Left renal pelvis (tissue), 4 donors: Measurements from ENCODE around the gene CRYBA2. TPM values are rescaled to one million over a fixed set of nuclear protein-coding genes. Genes with fewer than 3 reads are reported as not detected.

Experiments used
- DNase-seq, 4 donors: peaks; one replicate each; pipeline ENCODE4 v3.0.0-alpha.2; 2013; ENCODE audit warnings: low read depth in 4 of 4, low spot score in 3 of 4
- polyA plus RNA-seq, 4 donors: library from polyadenylated mRNA; unstranded; fragments of 120-200 nt; gene quantifications; one replicate each; pipeline ENCODE4 v1.2.1, GENCODE V29; 2013; ENCODE audit not compliant: insufficient read length in 4 of 4

The CRYBA2 gene
- polyA plus RNA-seq, 4 donors: not detected

DNA sequence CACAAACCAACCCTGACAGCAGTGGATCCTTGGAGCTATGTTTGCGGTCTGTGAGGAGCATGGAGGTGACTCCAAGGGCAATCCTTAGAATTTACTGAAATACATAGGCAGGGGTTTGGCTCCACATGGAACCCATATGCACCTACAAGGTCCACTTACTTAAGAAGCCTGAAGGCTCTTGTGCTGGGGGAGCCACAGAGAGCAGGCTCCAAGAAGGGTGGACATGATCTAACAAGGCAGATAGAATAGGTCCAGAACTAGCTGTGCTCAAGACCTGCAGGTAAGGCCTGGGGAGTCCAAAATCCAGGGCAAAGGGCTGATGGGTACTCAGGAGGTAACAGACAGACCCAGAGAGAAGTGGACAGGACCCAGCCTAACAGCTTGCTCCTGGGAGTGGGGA lies 34.9 kb downstream of the CRYBA2 start:
- DNase-seq: no peak

DNA sequence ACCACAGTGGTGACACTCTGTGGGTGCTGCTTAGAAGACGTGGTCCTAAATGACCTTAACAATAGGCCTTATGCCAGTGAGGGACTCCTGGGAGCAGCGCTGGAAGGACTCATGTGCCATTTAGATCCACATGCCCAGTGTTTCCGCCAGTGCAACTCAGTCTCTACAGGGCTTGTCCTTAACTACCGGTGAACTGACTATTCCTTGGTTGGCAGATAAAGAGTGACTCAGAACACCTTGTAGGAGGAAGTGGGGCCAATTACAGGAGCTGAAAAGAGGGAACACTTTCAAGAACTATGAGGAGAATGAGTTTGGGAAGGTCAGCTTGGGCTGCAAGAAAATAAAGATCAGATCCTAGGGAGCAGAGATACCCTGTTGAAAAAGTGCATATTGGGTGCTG lies 35.6 kb downstream of the CRYBA2 start:
- no peak for DNase-seq

DNA sequence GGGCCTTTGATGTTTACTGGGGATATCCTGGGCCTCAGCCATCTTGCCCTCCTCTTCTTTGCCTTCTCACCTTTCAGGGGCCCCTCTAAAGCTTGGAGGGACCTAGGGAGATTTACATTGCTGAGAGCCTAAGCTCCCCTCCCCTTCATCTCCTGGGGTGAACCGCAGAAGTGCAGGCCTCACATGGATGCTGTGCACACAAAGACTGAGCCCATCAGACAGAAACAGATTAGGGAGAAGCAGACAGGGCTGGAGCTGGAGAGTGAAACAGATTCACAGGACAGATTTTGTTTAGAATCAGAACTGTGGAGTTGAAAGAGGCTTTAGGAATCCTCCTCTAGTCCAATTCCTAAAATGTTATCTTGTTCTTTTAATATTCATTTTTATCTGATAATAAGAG lies 37.2 kb downstream of the CRYBA2 start:
- no peak for DNase-seq

DNA sequence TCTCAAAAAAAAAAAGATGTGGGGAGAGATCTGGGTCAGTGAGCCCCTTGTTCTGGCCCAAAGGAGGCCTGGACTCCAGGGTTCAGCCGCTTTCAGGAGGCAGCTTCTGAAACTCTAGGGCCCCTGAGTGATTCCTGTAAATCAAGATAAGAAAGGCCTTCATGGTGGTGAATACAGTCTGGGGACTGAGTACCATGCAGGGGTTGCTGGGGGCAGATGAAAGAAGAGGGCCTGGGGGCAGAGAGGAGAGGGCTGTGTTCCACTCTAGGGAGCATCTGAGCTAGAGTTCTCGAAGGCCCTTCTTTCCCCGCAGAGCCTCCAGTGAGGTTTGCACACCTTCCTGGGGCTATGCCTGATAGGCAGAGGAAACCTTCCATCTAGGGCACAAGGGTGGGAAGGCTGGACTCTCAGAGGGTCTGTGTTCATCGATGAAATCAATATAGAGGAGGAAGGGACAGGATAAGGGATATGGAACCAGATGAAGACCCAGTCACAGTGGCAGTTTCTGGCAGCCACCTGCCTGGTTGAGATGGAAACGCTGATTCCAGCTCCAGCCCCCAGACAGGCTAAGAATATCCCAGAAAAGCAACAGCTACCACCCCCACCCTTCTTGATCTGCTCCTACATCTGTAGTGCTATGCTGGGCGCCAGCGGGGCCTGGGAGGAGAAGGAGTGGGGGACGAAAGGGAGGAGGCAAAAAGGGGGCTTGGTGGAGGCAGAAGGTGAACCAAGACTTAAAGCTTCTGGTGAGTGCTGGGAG lies 38.5 kb downstream of the CRYBA2 start:
- DNase-seq: no peak

DNA sequence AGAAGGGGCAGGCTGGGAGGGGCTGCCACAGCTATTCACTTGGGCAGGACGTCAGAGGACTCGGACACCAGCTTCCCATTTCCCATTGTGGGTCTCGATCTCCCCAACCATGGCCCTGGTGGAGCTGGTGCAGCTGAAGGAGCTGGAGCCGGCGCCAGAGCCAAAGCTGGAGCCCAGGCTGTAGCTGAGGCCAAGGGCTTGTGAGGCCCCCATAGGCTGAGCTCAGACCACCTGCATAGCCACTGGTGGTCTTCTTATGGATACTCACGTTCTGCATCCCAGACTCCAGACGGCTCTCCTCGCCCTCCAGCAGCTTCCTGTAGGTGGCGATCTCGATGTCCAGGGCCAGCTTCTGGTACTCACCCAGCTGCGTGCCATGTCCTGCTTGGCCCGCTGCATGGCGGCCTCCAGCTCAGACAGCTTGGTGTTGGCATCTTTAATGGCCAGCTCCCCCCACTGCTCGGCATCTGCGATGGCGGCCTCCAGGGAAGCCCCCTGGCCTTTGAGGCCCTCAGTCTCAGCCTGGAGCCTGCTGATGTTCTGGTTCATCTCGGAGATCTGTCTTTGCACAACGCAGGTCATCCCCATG lies 39.8 kb downstream of the CRYBA2 start:
- no peak for DNase-seq

DNA sequence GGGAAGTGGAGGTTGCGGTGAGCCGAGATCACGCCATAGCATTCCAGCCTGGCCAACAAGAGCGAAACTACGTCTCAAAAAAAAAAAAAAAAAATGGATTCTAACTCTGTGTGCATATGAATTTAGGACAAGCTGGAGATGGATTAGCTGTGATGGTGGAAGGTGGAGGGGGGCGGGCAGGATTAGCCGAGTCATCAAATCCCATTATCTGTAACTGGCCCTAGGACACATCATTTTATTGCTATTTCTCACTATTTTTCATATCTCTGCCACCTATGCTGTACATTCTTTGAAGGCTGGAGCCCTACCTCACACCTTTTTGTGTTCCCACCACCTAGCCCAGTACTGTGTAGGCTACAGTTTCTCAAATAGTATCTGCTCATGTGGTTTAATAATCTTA lies 41.1 kb downstream of the CRYBA2 start:
- no peak for DNase-seq

DNA sequence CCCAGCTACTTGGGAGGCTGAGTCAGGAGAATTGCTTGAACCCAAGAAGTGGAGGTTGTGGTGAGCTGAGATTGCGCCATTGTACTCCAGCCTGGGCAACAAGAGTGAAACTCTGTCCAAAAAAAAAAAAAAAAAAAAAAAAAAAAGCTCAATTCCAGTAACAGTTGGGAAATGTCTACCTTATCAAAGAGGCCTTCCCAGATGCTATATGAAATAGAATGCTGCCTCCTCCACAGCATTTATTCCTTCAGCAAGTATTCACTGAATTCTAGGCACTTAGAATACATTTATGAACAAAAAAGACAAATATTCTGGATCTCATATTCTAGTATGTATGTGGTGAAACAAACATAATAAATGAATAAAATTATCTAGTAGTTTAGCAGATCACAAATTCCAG lies 46.6 kb downstream of the CRYBA2 start:
- no peak for DNase-seq

DNA sequence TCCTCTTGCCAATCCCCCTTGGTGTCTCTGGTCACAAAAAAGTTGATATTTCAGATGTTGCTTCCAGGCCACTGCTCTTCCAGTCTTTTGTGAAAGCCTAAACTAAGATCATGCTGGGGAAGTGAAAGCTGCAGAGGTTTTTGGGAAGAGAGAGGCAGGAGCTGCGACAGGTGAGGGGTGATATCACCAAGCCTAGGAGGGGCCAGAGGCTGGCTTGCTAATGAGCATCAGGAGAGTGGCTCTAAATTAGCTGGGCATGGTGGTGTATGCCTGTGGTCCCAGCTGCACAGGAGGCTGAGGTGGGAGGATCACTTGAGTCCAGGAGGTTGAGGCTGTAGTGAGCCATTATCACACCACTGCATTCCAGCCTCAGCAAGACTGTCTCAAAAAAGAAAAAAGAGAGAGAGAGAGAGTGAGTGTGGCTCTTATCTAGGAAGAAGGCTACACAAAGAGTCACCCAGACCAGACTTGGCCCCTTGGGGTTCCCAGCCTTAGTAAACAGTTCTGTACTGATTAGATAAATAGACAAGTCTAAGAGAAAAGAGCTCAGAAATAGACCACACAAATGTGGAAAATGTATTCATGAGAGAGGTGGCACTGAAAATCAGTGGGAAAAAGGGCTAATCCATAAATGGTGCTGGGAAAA lies 48.3 kb downstream of the CRYBA2 start:
- no peak for DNase-seq

Other genes with a start within 250 kb of the CRYBA2 start
- gene CYP27A1, start 211.3 kb downstream of the CRYBA2 start, polyA plus RNA-seq: 10 to 100 TPM; 10.6 to 52.6 (median 42.3) TPM
- not detected for gene PRKAG3, start 161.6 kb downstream of the CRYBA2 start, polyA plus RNA-seq
- 1 to 10 TPM in 1 of 4 donors, under 1 TPM in 3; 0.20 to 1.9 (median 0.43) TPM for gene WNT6, start 133.6 kb downstream of the CRYBA2 start, polyA plus RNA-seq
- gene WNT10A, start 112.6 kb downstream of the CRYBA2 start, polyA plus RNA-seq: 1 to 10 TPM in 2 of 4 donors, under 1 TPM in 2; 0.08 to 1.5 (median 0.96) TPM
- under 1 TPM in 3 of 4 donors, not detected in 1; 0.08 to 0.14 (median 0.14) TPM for gene CDK5R2, start 33.8 kb downstream of the CRYBA2 start, polyA plus RNA-seq
- gene FEV, start 8.2 kb downstream of the CRYBA2 start, polyA plus RNA-seq: under 1 TPM in 3 of 4 donors, not detected in 1; 0.11 to 0.46 (median 0.11) TPM
- gene CFAP65, start 48.1 kb upstream of the CRYBA2 start, polyA plus RNA-seq: under 1 TPM; 0.20 to 0.43 (median 0.27) TPM
- 1 to 10 TPM in 2 of 4 donors, under 1 TPM in 2; 0.12 to 2.5 (median 1.2) TPM for gene IHH, start 67.5 kb upstream of the CRYBA2 start, polyA plus RNA-seq
- gene NHEJ1, start 167.4 kb upstream of the CRYBA2 start, polyA plus RNA-seq: 10 to 100 TPM; 14.8 to 21.3 (median 18.7) TPM
- gene SLC23A3, start 176.6 kb upstream of the CRYBA2 start, polyA plus RNA-seq: 10 to 100 TPM in 3 of 4 donors, 1 to 10 TPM in 1; 1.2 to 24.8 (median 16.7) TPM
- gene CNPPD1, start 183.5 kb upstream of the CRYBA2 start, polyA plus RNA-seq: 10 to 100 TPM; 39.5 to 69.2 (median 58.8) TPM
- gene RETREG2, start 184.9 kb upstream of the CRYBA2 start, polyA plus RNA-seq: 100 to 1,000 TPM in 3 of 4 donors, 10 to 100 TPM in 1; 85.1 to 120 (median 111) TPM
- 10 to 100 TPM; 25.0 to 49.3 (median 35.7) TPM for gene ZFAND2B, start 213.4 kb upstream of the CRYBA2 start, polyA plus RNA-seq
- gene ABCB6, start 225.5 kb upstream of the CRYBA2 start, polyA plus RNA-seq: 10 to 100 TPM; 29.5 to 44.5 (median 37.1) TPM
- 10 to 100 TPM; 40.8 to 45.5 (median 44.2) TPM for gene ATG9A, start 236.2 kb upstream of the CRYBA2 start, polyA plus RNA-seq
- gene ANKZF1, start 236.4 kb upstream of the CRYBA2 start, polyA plus RNA-seq: 10 to 100 TPM; 28.0 to 76.6 (median 51.3) TPM